Stimulated activated CD8-positive, alpha-beta memory T cell treated with anti-CD3 and anti-CD28 coated beads, Interleukin-2, amount 100 ng/mL, for 1 hour (primary cell): ENCODE results near the gene PTOV1.
"Not testable (repeated sequence)": the region's sequence is repeated elsewhere in the genome, so short reads cannot be mapped to it uniquely, and the experiment has no call there.

Experiments used
- DNase-seq, 2 donors: peaks; one replicate each; pipeline ENCODE4 v3.0.0-alpha.2; 2020; ENCODE audit warnings: low read depth in 2 of 2

Gene PTOV1

GRCh38 chr19:49817964-49818648 lies 32.9 kb upstream of the PTOV1 start, which contains the start of gene MED25:
Gene MED25 (plus strand): TSS chr19:49818289. CDS start chr19:49818342, 53 bp downstream.
- peak; percentile 69 to 78 for DNase-seq

GRCh38 chr19:49818649-49819370 lies 32.1 kb upstream of the PTOV1 start:
- no peak for DNase-seq

DNA sequence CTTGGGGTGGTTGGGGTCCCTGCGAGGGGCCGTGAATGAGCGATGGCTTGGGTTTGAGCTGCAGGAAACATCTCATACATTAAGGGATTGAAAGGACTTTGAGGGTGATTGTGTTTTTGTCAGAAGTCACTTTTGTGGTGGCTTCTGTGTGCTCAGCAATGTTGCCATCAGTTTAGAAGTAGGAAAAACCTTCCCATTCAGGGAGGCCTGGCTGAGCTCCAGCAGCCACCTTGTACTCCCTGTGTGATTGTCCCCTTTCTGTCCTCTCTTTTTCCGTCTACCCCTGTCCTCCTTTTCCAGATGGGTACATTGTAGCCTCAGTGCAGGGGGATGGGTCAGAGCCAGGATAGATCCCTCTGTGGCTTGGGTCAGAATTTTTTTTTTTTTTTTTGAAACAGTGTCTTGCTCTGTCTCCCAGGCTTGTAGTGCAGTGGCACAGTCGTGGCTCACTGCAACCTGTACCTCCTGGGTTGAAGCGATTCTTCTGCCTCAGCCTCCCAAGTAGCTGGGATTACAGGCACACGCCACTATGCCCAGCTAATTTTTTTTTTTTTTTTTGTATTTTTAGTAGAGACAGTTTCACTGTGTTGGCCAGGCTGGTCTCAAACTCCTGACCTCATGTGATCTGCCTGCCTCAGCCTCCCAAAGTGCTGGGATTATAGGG lies 31.4 kb upstream of the PTOV1 start:
- not testable (repeated sequence) for DNase-seq

- no peak for DNase-seq
Measured at GRCh38 chr19:49820125-49820524, 30.8 kb upstream of the PTOV1 start.

GRCh38 chr19:49823472-49823871 lies 27.5 kb upstream of the PTOV1 start:
- DNase-seq = no peak

DNA sequence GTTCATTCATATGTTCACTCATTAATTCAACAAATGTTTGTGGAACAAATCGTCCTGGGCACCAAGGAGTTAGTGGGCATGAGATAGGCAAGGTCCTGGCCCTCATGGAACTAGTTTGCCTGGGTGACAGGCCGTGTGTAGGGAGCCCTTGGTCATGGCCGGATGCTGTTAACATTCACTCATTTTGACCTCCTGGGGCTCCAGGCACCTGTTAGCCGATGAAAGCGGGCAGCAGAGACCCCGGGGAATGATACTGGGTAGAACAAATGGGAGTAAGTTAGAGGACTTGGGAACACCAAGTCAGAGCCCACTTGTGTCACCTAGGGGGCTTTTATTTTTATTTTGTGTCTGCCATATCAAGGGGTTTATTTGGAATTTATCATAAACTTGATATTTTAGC lies 26.3 kb upstream of the PTOV1 start:
- DNase-seq = no peak

GRCh38 chr19:49827034-49827433 lies 23.9 kb upstream of the PTOV1 start:
- DNase-seq = no peak

DNA sequence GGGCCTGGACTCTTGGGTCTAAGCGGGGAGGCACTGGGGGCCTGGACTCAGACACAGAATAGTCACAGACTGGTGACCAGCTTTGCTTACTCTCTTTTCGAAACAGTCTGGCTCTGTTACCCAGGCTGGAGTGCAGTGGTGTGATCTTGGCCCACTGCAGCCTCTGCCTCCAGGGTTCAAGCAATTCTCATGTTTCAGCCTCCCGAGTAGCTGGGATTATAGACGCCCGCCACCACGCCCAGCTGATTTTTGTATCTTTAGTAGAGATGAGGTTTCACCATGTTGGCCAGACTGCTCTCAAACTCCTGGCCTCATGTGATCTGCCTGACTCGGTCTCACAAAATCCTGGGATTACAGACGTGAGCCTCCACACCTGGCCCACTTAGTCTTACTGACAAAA lies 21.8 kb upstream of the PTOV1 start:
- DNase-seq = no peak

- no peak for DNase-seq
Measured at GRCh38 chr19:49829721-49830120, 21.2 kb upstream of the PTOV1 start.

DNA sequence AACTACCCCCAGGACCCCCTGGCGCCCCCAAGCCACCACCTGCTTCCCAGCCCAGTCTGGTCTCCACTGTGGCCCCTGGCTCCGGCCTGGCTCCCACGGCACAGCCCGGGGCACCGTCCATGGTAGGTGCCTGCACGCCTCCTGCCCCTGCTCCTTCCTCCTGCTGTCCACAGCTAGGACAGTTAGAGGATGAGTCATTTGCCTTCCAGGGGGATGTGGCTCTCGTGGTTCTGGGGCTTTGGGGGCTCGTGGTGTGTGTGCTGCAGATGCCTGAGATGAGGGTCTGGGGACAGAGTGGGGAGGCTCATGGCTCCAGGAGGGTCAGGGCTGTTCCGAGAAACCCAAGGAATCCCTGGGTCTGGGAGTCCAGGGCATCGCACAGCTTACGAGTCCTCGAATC lies 20.2 kb upstream of the PTOV1 start:
- no peak for DNase-seq

- no peak for DNase-seq
Measured at GRCh38 chr19:49831592-49831991, 19.4 kb upstream of the PTOV1 start.

GRCh38 chr19:49832556-49832955 lies 18.4 kb upstream of the PTOV1 start:
- no peak for DNase-seq

DNA sequence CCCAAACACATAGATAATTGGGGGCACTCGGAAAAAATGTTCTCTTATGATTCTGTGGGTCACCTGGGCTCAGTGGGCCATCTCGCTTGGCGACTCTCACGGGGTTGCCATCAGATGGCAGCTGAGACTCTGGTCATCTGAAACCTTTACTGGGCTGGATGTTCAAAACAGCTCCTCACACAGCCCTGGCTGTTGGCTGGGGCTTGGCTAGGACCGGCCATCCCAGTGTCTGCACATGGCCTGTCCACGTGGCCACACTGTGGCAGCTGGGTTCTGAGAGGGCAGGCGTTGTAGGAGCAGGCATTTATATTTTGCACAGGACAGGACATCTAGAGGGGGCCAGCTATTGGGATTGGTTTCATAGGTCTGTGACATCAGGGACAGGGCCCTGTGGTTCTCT lies 17.4 kb upstream of the PTOV1 start:
- no peak for DNase-seq

- DNase-seq = no peak
Measured at GRCh38 chr19:49835562-49835961, 15.4 kb upstream of the PTOV1 start.

DNA sequence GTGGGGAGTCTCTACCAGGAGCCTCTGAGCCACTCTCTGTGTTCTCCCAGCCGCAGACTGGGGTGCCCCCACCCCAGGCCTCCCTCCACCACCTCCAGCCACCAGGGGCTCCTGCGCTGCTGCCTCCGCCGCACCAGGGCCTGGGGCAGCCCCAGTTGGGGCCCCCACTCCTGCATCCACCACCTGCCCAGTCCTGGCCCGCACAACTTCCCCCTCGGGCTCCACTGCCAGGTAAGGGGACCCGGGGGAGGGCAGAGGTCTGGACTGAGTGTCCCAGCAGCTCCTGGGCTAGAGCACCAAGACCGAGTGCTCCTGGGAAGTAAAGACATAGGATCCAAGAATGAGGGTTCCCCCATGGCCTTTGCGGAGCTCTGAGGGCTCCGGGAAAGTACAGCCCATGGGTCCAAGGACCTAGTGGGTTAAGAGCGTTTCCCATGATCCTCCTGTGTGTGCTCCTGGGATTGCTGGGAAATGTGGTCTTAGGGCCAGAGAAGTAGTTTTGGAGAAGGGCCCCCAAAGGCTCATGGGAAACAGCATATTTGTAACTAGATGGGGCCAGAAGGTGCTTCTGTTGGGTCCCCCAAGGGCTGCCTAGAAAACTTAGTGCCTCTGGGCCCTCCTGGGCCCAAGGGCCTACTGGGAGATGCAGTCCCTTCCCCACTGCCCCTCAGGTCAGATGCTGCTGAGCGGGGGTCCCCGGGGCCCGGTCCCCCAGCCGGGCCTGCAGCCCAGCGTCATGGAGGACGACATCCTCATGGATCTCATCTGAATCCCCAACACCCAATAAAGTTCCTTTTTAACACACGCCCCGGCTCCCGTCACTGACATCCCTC lies 14.6 kb upstream of the PTOV1 start:
- DNase-seq = no peak

DNA sequence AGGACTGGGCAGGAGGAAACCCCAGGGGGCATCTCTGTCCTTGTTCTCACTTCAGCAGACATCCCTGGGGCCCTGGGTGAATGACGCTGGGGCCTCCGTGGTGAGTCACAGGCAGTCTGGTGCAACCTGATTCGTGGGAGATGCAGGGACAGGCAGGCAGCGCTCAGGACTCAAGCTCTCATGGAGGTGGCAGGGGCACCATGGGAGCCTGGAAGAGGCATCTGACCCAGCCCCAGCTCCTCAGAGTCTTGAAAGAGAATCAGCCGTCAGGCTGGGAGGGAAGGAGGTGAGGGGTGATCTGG lies 14.0 kb upstream of the PTOV1 start:
- no peak for DNase-seq

- DNase-seq = no peak
Measured at GRCh38 chr19:49837425-49837824, 13.5 kb upstream of the PTOV1 start.

DNA sequence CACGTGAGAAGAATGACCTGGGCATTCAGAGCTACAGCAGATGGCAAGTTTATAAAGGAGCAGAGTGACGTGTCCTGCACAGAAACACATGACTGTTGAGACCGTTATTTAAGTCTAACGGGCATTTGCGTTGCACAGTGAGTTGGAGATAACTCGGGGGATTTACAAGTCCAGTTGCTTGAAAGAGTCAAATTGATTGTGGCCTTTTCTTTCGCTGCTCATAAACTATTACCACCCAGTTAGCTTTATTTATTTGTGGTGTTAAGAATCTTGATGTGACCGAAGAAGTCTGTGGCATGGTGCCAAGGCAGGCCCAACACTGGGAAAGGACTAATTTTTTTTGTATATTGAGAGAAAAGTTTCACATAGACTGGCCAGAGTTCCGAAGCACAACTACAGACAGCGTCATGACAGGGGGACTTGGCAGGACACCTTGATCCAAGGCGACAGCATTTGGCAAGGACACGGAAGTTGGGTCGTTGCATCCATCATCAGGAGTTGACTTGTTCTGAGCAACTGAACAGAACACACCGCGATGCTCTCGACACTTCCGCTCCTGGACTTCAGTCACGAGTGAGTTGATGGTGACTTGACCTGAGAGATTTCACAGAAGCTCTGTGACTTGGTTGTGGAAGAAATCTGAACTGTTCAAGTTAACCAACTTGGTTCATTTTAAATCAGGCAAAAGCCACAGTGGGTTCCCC lies 11.9 kb upstream of the PTOV1 start:
- no peak for DNase-seq

- no peak for DNase-seq
Measured at GRCh38 chr19:49839713-49840112, 11.2 kb upstream of the PTOV1 start.

DNA sequence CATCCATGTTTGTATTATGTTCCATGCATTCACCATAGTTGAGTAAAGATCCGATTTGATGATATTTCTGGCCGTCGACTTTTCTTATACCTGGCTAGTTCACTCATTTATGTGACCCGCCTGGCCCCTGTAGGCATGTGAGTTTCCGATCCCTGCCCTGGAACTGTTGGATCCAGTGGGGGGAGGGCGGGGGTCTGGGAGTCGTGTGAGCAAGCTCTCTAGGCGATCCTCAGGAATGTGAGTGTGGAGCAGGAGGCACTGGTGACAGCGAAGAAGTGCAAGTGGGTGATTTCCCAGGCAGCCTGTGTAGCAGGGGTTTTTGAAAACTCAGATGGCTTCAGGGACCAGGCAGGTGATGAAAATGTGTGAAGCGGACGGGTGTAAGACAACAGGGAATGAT lies 10.6 kb upstream of the PTOV1 start:
- no peak for DNase-seq

DNA sequence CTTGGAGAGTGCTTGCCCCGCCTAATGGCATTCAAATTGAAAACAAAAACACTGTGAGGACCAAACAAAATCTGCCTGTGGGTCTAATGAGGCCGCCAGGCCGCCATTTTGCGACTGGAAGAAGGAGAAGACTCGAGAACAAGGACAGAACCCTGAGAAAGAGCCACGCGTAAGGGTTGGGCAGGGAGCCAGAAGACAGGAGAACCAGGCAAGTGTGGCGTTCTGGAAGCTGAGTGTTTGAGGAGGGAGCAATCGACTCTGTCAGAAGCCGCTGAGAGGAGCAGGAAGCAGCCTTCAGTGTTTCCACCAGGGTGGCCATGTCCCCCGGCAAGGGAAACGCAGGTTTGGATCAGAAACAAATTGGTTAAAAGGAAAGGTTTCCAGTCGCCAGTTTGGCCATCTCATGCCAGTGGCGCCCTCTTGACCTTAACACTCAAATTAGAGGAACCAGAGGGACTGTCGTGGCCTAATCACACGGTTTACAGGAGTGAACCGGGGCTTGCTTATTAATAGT lies 10.2 kb upstream of the PTOV1 start:
- no peak for DNase-seq
